Fibroblast of lung (primary cell): ENCODE data around the gene BIN1. TPM values are rescaled to one million over a fixed set of nuclear protein-coding genes. Genes with fewer than 3 reads are reported as not detected.

Experiments used
- DNase-seq, 2 donors: peaks; one replicate each; pipeline versions ENCODE4 v3.0.0 to v3.0.0-alpha.2; 2010; ENCODE audit warnings: low read depth in 2 of 2
- H2AFZ ChIP-seq: 2 replicates; pipeline ENCODE4 v1.5.1; 2012; ENCODE audit warnings: low read length, control low read depth, inconsistent platforms
- H3K27ac ChIP-seq: 2 replicates; pipeline ENCODE4 v1.5.1; 2011; ENCODE audit warnings: low read length, control low read depth; ENCODE audit not compliant: insufficient read depth
- H3K27me3 ChIP-seq: 2 replicates; pipeline ENCODE4 v1.5.1; 2011; ENCODE audit warnings: mild to moderate bottlenecking, low read length; ENCODE audit not compliant: control insufficient read depth, insufficient read depth
- H3K36me3 ChIP-seq: 2 replicates; pipeline ENCODE4 v1.5.1; 2011; ENCODE audit warnings: low read length; ENCODE audit not compliant: control insufficient read depth, insufficient read depth
- H3K4me1 ChIP-seq: 2 replicates; pipeline ENCODE4 v1.5.1; 2011; ENCODE audit warnings: low read length; ENCODE audit not compliant: control insufficient read depth, insufficient read depth; ENCODE audit errors: extremely low read depth
- H3K4me2 ChIP-seq: 2 replicates; pipeline ENCODE4 v1.5.1; 2011; ENCODE audit warnings: low read length, control low read depth; ENCODE audit not compliant: insufficient read depth; ENCODE audit errors: extremely low read depth
- H3K4me3 ChIP-seq, 4 experiments: fragments of 200-600 bp in 1 of 4; sonication (generic) in 1 of 4; replicated peaks in 1 of 4; 2 replicates each; pipeline ENCODE4 v1.5.1; 2011 to 2016; ENCODE audit warnings: low read length in 4 of 4, low read depth in 3 of 4, mild to moderate bottlenecking in 3 of 4, control low read depth in 2 of 4, inconsistent platforms in 1 of 4, mixed read lengths in 1 of 4; ENCODE audit not compliant: insufficient read depth in 1 of 4; ENCODE audit errors: control extremely low read depth in 1 of 4
- H3K79me2 ChIP-seq: 2 replicates; pipeline ENCODE4 v1.5.1; 2012; ENCODE audit warnings: mild to moderate bottlenecking, low read length, inconsistent platforms; ENCODE audit not compliant: control insufficient read depth, insufficient read depth
- H3K9ac ChIP-seq: 2 replicates; pipeline ENCODE4 v1.5.1; 2011; ENCODE audit warnings: mild to moderate bottlenecking, low read length, control low read depth; ENCODE audit not compliant: insufficient read depth
- H3K9me3 ChIP-seq: 2 replicates; pipeline ENCODE4 v1.5.1; 2012; ENCODE audit warnings: low read depth, low read length; ENCODE audit not compliant: control insufficient read depth, insufficient read depth
- H4K20me1 ChIP-seq: 2 replicates; pipeline ENCODE4 v1.5.1; 2011; ENCODE audit warnings: low read length; ENCODE audit not compliant: control insufficient read depth, insufficient read depth; ENCODE audit errors: extremely low read depth
- EZH2 ChIP-seq: IDR thresholded peaks from 2 replicates; pipeline ENCODE4 v1.5.1; 2012; ENCODE audit warnings: low read length, control low read depth, mild to moderate bottlenecking; ENCODE audit errors: missing control alignments
- polyA plus RNA-seq, 2 donors: library from polyadenylated mRNA; depleted of rRNA in 1 of 2; stranded (reverse) in 1 of 2; unstranded in 1 of 2; fragments of >200 nt; gene quantifications; 2 replicates each; pipeline ENCODE4 v1.2.1, GENCODE V29; 2011 to 2012; ENCODE audit warnings: missing spikeins in 1 of 2
- total RNA-seq: library from RNA; depleted of rRNA; stranded (reverse); fragments of >200 nt; gene quantifications from 2 replicates; pipeline ENCODE4 v1.2.1, GENCODE V29; 2014
- TF ChIP-seq, protein P1 (sequence below), 2 donors: IDR thresholded peaks in 1 of 2; conservative IDR thresholded peaks in 1 of 2; 1 replicate in 1 of 2; 2 replicates in 1 of 2; pipeline ENCODE4 v1.5.1; 2011 to 2012; ENCODE audit warnings: low read length in 2 of 2, control low read depth in 1 of 2, inconsistent platforms in 1 of 2, low read depth in 1 of 2, mild to moderate bottlenecking in 1 of 2

The BIN1 gene
- total and polyA plus RNA-seq, 2 donors (not counting 1 experiment from before 2014, with no cell fraction given), result 17.3 to 68.7 TPM

DNA sequence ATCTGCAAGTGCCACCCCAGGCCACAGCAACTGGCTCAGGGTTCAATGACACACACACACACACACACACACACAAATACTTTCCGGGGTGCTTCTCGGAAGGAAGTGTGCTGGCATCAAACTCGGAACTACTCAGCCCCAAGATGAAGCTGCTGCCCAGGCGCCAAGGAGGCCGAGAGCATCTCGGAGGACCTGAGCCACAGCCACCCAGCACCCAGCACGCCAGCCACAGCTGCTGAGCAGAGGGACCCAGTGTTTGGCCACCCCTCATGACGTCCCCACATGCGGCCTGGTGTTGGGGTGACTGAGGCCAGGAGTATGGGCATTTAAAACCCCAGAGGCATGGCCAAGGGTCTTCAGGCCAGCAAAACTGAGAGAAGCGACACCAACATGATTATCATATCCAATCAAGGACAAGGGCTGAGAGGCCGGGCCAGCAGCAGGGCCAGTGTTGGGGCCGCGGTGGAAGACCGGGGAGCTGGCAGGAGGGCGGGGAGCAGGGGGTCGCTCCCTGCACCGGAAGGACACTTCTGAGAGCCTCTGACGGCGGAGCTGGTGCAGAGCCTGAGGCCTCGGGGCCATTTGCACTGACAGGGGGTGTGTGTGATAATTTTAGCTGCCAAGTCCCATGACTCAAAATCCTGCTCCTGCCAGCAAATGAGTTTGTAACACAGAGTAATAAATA lies 61.8 kb downstream of the BIN1 start:
- no peaks in the 10 kb centered on the region for H3K9me3 ChIP-seq
- peak in 1 of 2 donors; percentile 59 for DNase-seq
- no peak overlapping the region for H3K4me3 ChIP-seq
- no peaks in the 10 kb centered on the region for H3K79me2 ChIP-seq
- no peaks in the 10 kb centered on the region for H3K4me1 ChIP-seq
- no peaks in the 10 kb centered on the region for H3K36me3 ChIP-seq
- no peaks in the 10 kb centered on the region for H3K27me3 ChIP-seq
- no peak for TF ChIP-seq EZH2
- no peak overlapping the region for H3K27ac ChIP-seq
- H2AFZ ChIP-seq, result no peak overlapping the region
- H3K4me2 ChIP-seq, result no peak overlapping the region
- no peaks in the 10 kb centered on the region for H4K20me1 ChIP-seq
- H3K9ac ChIP-seq, result no peak overlapping the region

DNA sequence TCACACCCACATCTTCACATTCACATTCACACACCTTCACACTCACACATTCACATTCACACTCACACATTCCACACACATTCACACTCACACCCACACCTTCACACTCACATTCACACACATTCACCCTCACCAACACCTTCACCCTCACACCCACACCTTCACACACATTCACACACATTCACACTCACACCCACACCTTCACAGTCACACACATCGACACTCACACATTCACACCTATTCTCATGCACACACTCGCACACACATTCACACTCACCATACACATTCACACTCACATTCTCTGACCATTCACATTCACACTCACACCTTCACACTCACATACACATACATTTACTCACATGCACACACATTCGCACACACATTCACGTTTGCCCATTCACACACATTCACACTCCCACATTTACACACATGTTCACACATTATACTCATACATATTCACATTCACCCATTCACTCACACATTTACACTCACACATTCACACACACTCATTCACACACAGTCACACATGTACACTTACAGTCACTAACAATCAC lies 62.7 kb downstream of the BIN1 start:
- H2AFZ ChIP-seq, result no peak overlapping the region
- H3K27ac ChIP-seq, result no peak overlapping the region
- no peaks in the 10 kb centered on the region for H3K9me3 ChIP-seq
- no peaks in the 10 kb centered on the region for H3K27me3 ChIP-seq
- no peak overlapping the region for H3K4me2 ChIP-seq
- no peaks in the 10 kb centered on the region for H3K36me3 ChIP-seq
- H3K4me1 ChIP-seq, result no peaks in the 10 kb centered on the region
- DNase-seq, result no peak
- no peak overlapping the region for H3K9ac ChIP-seq
- H4K20me1 ChIP-seq, result no peaks in the 10 kb centered on the region
- no peak overlapping the region for H3K4me3 ChIP-seq
- TF ChIP-seq EZH2, result no peak
- TF ChIP-seq, protein P1, sequence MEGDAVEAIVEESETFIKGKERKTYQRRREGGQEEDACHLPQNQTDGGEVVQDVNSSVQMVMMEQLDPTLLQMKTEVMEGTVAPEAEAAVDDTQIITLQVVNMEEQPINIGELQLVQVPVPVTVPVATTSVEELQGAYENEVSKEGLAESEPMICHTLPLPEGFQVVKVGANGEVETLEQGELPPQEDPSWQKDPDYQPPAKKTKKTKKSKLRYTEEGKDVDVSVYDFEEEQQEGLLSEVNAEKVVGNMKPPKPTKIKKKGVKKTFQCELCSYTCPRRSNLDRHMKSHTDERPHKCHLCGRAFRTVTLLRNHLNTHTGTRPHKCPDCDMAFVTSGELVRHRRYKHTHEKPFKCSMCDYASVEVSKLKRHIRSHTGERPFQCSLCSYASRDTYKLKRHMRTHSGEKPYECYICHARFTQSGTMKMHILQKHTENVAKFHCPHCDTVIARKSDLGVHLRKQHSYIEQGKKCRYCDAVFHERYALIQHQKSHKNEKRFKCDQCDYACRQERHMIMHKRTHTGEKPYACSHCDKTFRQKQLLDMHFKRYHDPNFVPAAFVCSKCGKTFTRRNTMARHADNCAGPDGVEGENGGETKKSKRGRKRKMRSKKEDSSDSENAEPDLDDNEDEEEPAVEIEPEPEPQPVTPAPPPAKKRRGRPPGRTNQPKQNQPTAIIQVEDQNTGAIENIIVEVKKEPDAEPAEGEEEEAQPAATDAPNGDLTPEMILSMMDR (conservative IDR thresholded peaks at IDR 0.05 in 1 of 2, IDR thresholded peaks at IDR 0.05 in 1 of 2; ENCODE audit: low read depth in 1 of 2, low read length in 2 of 2), result no peak
- no peaks in the 10 kb centered on the region for H3K79me2 ChIP-seq

DNA sequence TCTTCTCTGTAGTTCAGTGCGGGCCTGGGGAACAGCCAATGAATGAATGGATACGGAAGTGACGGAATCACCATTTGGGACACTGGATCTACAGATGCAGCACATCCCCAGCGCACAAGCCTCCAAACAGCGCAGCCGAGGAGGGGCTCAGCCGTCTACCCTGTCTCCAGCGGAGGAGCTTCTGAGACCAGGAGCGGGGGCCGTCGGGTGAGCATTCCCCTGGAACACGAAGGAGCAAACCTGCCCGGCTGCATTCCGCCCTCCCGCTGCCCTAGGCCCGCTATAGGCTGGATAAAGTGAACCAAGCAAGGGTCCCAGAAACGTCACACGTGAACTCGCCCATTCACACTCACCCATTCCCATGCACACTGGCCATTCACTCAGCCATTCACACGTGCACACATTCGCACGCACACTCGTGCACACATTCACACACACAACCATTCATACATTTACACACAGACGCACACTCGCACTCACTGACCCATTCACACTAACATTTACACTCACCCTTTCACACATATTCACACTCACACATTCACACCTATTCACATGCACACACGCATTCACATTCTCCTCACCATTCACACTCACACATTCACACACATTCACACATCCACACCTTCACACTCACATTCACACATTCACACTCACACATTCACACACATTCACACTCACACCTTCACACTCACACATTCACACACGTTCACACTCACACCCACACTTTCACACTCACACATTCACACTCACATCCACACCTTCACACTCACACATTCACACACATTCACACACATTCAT lies 63.4 kb downstream of the BIN1 start:
- no peaks in the 10 kb centered on the region for H3K9me3 ChIP-seq
- no peaks in the 10 kb centered on the region for H3K27me3 ChIP-seq
- H3K4me1 ChIP-seq, result no peaks in the 10 kb centered on the region
- no peaks in the 10 kb centered on the region for H3K36me3 ChIP-seq
- H3K79me2 ChIP-seq, result no peaks in the 10 kb centered on the region
- H3K4me2 ChIP-seq, result no peak overlapping the region
- H3K27ac ChIP-seq, result no peak overlapping the region
- no peak for TF ChIP-seq EZH2
- TF ChIP-seq, protein P1 (conservative IDR thresholded peaks at IDR 0.05 in 1 of 2, IDR thresholded peaks at IDR 0.05 in 1 of 2; ENCODE audit: low read depth in 1 of 2, low read length in 2 of 2), result no peak
- DNase-seq, result no peak
- H3K9ac ChIP-seq, result no peak overlapping the region
- no peaks in the 10 kb centered on the region for H4K20me1 ChIP-seq
- H2AFZ ChIP-seq, result no peak overlapping the region
- H3K4me3 ChIP-seq, result no peak overlapping the region
